Neural cell (in vitro differentiated cells): ENCODE data around the gene PRRT2.

Experiments
- CTCF ChIP-seq: fragments of 450-650 bp; IDR thresholded peaks from 2 replicates; pipeline ENCODE4 v1.5.1; 2014; ENCODE audit warnings: antibody characterized with exemption, mild to moderate bottlenecking, moderate library complexity; ENCODE audit not compliant: poor library complexity, severe bottlenecking
- EZH2 ChIP-seq: fragments of 200-600, 300-800 bp; shearing (Covaris generic), sonication (generic); IDR thresholded peaks from 2 replicates; pipeline ENCODE4 v1.6.1; 2014; ENCODE audit warnings: antibody characterized with exemption, low read length, borderline replicate concordance, mild to moderate bottlenecking; ENCODE audit not compliant: insufficient read depth, poor library complexity, severe bottlenecking
- RAD21 ChIP-seq: fragments of 450-650 bp; conservative IDR thresholded peaks from 2 replicates; pipeline ENCODE4 v1.6.1; 2014; ENCODE audit warnings: antibody characterized with exemption, mild to moderate bottlenecking, moderate library complexity

- TF ChIP-seq CTCF (no peak), EZH2 (no peak), RAD21 (no peak)
Observed at GRCh38 chr16:29802416-29802935, 9.5 kb upstream of the PRRT2 start.
